AG08395 (cell line): ENCODE measurements around the gene HSD17B11.
"Not testable (repeated sequence)": the region's sequence is repeated elsewhere in the genome, so short reads cannot be mapped to it uniquely, and the experiment has no call there.

Source experiments
- DNase-seq: peaks from one replicate; pipeline ENCODE4 v3.0.0; 2012; ENCODE audit warnings: mixed read lengths, low spot score

HSD17B11 gene

GRCh38 chr4:87356832-87357526 lies 34.0 kb downstream of the HSD17B11 start:
- no peak for DNase-seq

- no peak for DNase-seq
Measured at GRCh38 chr4:87354168-87355102, 36.6 kb downstream of the HSD17B11 start.

GRCh38 chr4:87353592-87353991 lies 37.4 kb downstream of the HSD17B11 start:
- peak; percentile 35 for DNase-seq

- no peak for DNase-seq
Measured at GRCh38 chr4:87345139-87345538, 45.8 kb downstream of the HSD17B11 start.

- DNase-seq = no peak
Measured at GRCh38 chr4:87342872-87343271, 48.1 kb downstream of the HSD17B11 start.

- DNase-seq = peak; percentile 9
Measured at GRCh38 chr4:87341954-87342635, 48.9 kb downstream of the HSD17B11 start.

GRCh38 chr4:87339440-87339839 lies 51.5 kb downstream of the HSD17B11 start:
- DNase-seq = no peak

GRCh38 chr4:87337361-87337760 lies 53.6 kb downstream of the HSD17B11 start:
- no peak for DNase-seq

- no peak for DNase-seq
Measured at GRCh38 chr4:87333267-87333666, 57.7 kb downstream of the HSD17B11 start.

GRCh38 chr4:87330761-87331160 lies 60.2 kb downstream of the HSD17B11 start:
- no peak for DNase-seq

GRCh38 chr4:87327136-87327535 lies 63.9 kb downstream of the HSD17B11 start:
- no peak for DNase-seq

GRCh38 chr4:87326460-87326859 lies 64.5 kb downstream of the HSD17B11 start:
- no peak for DNase-seq

GRCh38 chr4:87322754-87323153 lies 68.2 kb downstream of the HSD17B11 start, which contains the start of gene HSD17B13:
TSS of gene HSD17B13 (minus strand) at chr4:87322882. CDS start at chr4:87322841, 41 bp downstream.
- DNase-seq = no peak

GRCh38 chr4:87321888-87322287 lies 69.1 kb downstream of the HSD17B11 start:
- DNase-seq = no peak

GRCh38 chr4:87317527-87317926 lies 73.5 kb downstream of the HSD17B11 start:
- no peak for DNase-seq

- no peak for DNase-seq
Measured at GRCh38 chr4:87316961-87317360, 74.0 kb downstream of the HSD17B11 start.

GRCh38 chr4:87315000-87315399 lies 76.0 kb downstream of the HSD17B11 start:
- DNase-seq = not testable (repeated sequence)

GRCh38 chr4:87313756-87314155 lies 77.2 kb downstream of the HSD17B11 start:
- DNase-seq = no peak

- DNase-seq = no peak
Measured at GRCh38 chr4:87311684-87312083, 79.3 kb downstream of the HSD17B11 start.

- no peak for DNase-seq
Measured at GRCh38 chr4:87310691-87311335, 80.2 kb downstream of the HSD17B11 start.

- peak; percentile 30 for DNase-seq
Measured at GRCh38 chr4:87309625-87310024, 81.4 kb downstream of the HSD17B11 start.

- no peak for DNase-seq
Measured at GRCh38 chr4:87306056-87306455, 84.9 kb downstream of the HSD17B11 start.
